Measurements from ENCODE around the gene STAMBP. TPM values are rescaled to one million over a fixed set of nuclear protein-coding genes. Genes with fewer than 3 reads are reported as not detected.

STAMBP gene
- total and polyA plus RNA-seq, 9 of the 15 experiments (the other 6 are each of a cell fraction or from before 2014, with no cell fraction given) = 36.9 to 75.2 (median 48.8) TPM

GRCh38 chr2:73828818-73829570, at the start of gene STAMBP (continued):
- peak; percentile 81 for TF ChIP-seq SAP30 (IDR thresholded peaks at IDR 0.05; ENCODE audit: borderline replicate concordance, insufficient read depth, low read depth, low read length, poor library complexity, severe bottlenecking)
- peak; percentile 31 to 35; a peak in 1 of 4 replicates for TF ChIP-seq MLLT1 (IDR thresholded peaks at IDR 0.05)
- no peak for TF ChIP-seq RNF219 (CRISPR knock-in tag; IDR thresholded peaks at IDR 0.05)
- TF ChIP-seq ZNF584 (CRISPR knock-in tag; IDR thresholded peaks at IDR 0.05; ENCODE audit: low read depth) = no peak
- TF ChIP-seq E2F8 (IDR thresholded peaks at IDR 0.05; ENCODE audit: low read depth, partially characterized antibody) = peak; percentile 86
- peak; percentile 89 for TF ChIP-seq EP400 (IDR thresholded peaks at IDR 0.05)
- TF ChIP-seq SP1 (CRISPR knock-in tag; IDR thresholded peaks at IDR 0.05) = peak; percentile 87
- no peak for TF ChIP-seq ZNF79 (CRISPR knock-in tag; IDR thresholded peaks at IDR 0.05; ENCODE audit: low read depth)
- no peak for TF ChIP-seq ZNF449 (CRISPR knock-in tag; IDR thresholded peaks at IDR 0.05)
- no peak for TF ChIP-seq COPS2 (conservative IDR thresholded peaks at IDR 0.05)
- TF ChIP-seq ESRRA (IDR thresholded peaks at IDR 0.05; ENCODE audit: borderline replicate concordance, low read depth) = peak; percentile 25; the same call in 1 of the 2 replicates
- peak; percentile 97 for TF ChIP-seq RBBP5 (IDR thresholded peaks at IDR 0.05; ENCODE audit: borderline replicate concordance, insufficient read depth, low read length, poor library complexity, severe bottlenecking)
- TF ChIP-seq ZNF133 (CRISPR knock-in tag; IDR thresholded peaks at IDR 0.05) = no peak
- TF ChIP-seq ZNF24 (IDR thresholded peaks at IDR 0.05) = 0 out of 2 replicates have a peak, but pooled peaks have one; percentile 11
- no peak for TF ChIP-seq MBD2 (IDR thresholded peaks at IDR 0.05; ENCODE audit: borderline replicate concordance, low read depth)
- no peak for TF ChIP-seq ZKSCAN1 (IDR thresholded peaks at IDR 0.05; ENCODE audit: low read depth, low read length)
- TF ChIP-seq, protein P1, sequence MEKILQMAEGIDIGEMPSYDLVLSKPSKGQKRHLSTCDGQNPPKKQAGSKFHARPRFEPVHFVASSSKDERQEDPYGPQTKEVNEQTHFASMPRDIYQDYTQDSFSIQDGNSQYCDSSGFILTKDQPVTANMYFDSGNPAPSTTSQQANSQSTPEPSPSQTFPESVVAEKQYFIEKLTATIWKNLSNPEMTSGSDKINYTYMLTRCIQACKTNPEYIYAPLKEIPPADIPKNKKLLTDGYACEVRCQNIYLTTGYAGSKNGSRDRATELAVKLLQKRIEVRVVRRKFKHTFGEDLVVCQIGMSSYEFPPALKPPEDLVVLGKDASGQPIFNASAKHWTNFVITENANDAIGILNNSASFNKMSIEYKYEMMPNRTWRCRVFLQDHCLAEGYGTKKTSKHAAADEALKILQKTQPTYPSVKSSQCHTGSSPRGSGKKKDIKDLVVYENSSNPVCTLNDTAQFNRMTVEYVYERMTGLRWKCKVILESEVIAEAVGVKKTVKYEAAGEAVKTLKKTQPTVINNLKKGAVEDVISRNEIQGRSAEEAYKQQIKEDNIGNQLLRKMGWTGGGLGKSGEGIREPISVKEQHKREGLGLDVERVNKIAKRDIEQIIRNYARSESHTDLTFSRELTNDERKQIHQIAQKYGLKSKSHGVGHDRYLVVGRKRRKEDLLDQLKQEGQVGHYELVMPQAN (IDR thresholded peaks at IDR 0.05; ENCODE audit: borderline replicate concordance) = peak; percentile 76; the same call in 1 of the 2 replicates
